H1 (cell line): ENCODE measurements around the gene ASIC2.

Source experiments
- EGR1 ChIP-seq: IDR thresholded peaks from 2 replicates; pipeline ENCODE4 v1.6.1; 2011; ENCODE audit warnings: low read depth, low read length, borderline replicate concordance
- EZH2 ChIP-seq: fragments of 200-600 bp; sonication (generic); IDR thresholded peaks from 2 replicates; pipeline ENCODE4 v1.7.1; 2012; ENCODE audit warnings: low read depth, mild to moderate bottlenecking, moderate library complexity, low read length, inconsistent platforms; ENCODE audit not compliant: severe bottlenecking
- GTF2F1 ChIP-seq: IDR thresholded peaks from 2 replicates; pipeline ENCODE4 v1.6.1; 2012; ENCODE audit warnings: low read depth, low read length, improper control_type of control experiment, borderline replicate concordance
- JUND ChIP-seq: IDR thresholded peaks from 2 replicates; pipeline ENCODE4 v1.6.1; 2011; ENCODE audit warnings: mild to moderate bottlenecking, improper control_type of control experiment, low read length
- KDM1A ChIP-seq: fragments of 200-600, 300-600 bp; sonication (generic); IDR thresholded peaks from 2 replicates; pipeline ENCODE4 v1.7.1; 2016; ENCODE audit warnings: mild to moderate bottlenecking, low read length, borderline replicate concordance
- MAFK ChIP-seq: IDR thresholded peaks from 2 replicates; pipeline ENCODE4 v1.6.1; 2012; ENCODE audit warnings: low read depth, mild to moderate bottlenecking, improper control_type of control experiment, low read length
- PHF8 ChIP-seq: fragments of 200-600 bp; sonication (generic); conservative IDR thresholded peaks from 2 replicates; pipeline ENCODE4 v1.7.1; 2012; ENCODE audit warnings: low read depth, mild to moderate bottlenecking, inconsistent platforms, low read length, moderate library complexity
- POLR2A ChIP-seq, 2 experiments: IDR thresholded peaks; 1 replicate in 1 of 2; 2 replicates in 1 of 2; pipeline ENCODE4 v1.6.1; 2011; ENCODE audit warnings: low read depth in 2 of 2, low read length in 2 of 2, mild to moderate bottlenecking in 2 of 2; ENCODE audit errors: control extremely low read depth in 1 of 2
- POLR2AphosphoS5 ChIP-seq: IDR thresholded peaks from 2 replicates; pipeline ENCODE4 v1.6.1; 2011; ENCODE audit warnings: low read depth, low read length
- RAD21 ChIP-seq, 2 experiments: IDR thresholded peaks in 1 of 2; conservative IDR thresholded peaks in 1 of 2; 2 replicates each; pipeline ENCODE4 v1.6.1; 2011; ENCODE audit warnings: low read depth in 2 of 2, low read length in 2 of 2, improper control_type of control experiment in 1 of 2, inconsistent platforms in 1 of 2, mild to moderate bottlenecking in 1 of 2, moderate library complexity in 1 of 2
- YY1 ChIP-seq: IDR thresholded peaks from 2 replicates; pipeline ENCODE4 v1.6.1; 2011; ENCODE audit warnings: low read depth, mild to moderate bottlenecking, low read length
- TF ChIP-seq, protein P1 (sequence below): IDR thresholded peaks from 2 replicates; pipeline ENCODE4 v1.6.1; 2012; ENCODE audit warnings: inconsistent platforms
- TF ChIP-seq, protein P2 (sequence below), 3 experiments: IDR thresholded peaks; 1 replicate in 2 of 3; 2 replicates in 1 of 3; pipeline versions ENCODE4 v1.5.1 to v1.6.1; 2011; ENCODE audit warnings: low read length in 3 of 3, mild to moderate bottlenecking in 3 of 3, inconsistent platforms in 2 of 3, low read depth in 1 of 3, moderate library complexity in 1 of 3; ENCODE audit not compliant: insufficient read depth in 1 of 3; ENCODE audit errors: control extremely low read depth in 1 of 3

DNA sequence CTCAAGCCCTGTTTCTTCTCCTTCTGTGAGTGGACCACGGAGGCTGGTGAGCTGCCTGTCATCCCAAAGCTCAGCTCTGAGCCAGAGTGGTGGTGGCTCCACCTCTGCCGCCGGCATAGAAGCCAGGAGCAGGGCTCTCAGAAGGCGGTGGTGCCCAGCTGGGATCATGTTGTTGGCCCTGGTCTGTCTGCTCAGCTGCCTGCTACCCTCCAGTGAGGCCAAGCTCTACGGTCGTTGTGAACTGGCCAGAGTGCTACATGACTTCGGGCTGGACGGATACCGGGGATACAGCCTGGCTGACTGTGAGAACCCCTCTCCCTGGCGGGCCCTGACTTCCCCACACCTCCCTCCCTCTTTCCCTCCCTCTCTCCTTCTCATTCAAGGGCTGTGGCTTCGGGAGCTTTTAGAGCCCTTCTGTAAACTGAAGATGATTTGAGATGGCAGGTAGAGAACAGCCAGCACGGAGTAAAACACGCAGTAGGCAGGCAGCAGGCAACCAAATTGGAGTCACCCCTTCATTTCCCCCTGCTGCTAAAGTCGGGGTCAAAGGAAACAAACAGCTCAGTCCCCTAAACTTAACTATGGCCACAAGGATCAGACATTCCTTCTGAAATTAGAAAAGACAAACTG, 297.6 kb downstream of the ASIC2 start:
- TF ChIP-seq, protein P1, sequence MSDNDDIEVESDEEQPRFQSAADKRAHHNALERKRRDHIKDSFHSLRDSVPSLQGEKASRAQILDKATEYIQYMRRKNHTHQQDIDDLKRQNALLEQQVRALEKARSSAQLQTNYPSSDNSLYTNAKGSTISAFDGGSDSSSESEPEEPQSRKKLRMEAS, result no peak
- TF ChIP-seq EZH2 (no peak), YY1 (no peak), POLR2AphosphoS5 (no peak), EGR1 (no peak), KDM1A (no peak), MAFK (no peak), POLR2A (IDR thresholded peaks at IDR 0.05; ENCODE audit: control extremely low read depth in 1 of 2, low read depth in 2 of 2, low read length in 2 of 2) (no peak), GTF2F1 (no peak), JUND (no peak), PHF8 (no peak), RAD21 (IDR thresholded peaks at IDR 0.05 in 1 of 2, conservative IDR thresholded peaks at IDR 0.05 in 1 of 2; ENCODE audit: low read depth in 2 of 2, low read length in 2 of 2) (no peak)
- TF ChIP-seq, protein P2, sequence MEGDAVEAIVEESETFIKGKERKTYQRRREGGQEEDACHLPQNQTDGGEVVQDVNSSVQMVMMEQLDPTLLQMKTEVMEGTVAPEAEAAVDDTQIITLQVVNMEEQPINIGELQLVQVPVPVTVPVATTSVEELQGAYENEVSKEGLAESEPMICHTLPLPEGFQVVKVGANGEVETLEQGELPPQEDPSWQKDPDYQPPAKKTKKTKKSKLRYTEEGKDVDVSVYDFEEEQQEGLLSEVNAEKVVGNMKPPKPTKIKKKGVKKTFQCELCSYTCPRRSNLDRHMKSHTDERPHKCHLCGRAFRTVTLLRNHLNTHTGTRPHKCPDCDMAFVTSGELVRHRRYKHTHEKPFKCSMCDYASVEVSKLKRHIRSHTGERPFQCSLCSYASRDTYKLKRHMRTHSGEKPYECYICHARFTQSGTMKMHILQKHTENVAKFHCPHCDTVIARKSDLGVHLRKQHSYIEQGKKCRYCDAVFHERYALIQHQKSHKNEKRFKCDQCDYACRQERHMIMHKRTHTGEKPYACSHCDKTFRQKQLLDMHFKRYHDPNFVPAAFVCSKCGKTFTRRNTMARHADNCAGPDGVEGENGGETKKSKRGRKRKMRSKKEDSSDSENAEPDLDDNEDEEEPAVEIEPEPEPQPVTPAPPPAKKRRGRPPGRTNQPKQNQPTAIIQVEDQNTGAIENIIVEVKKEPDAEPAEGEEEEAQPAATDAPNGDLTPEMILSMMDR (IDR thresholded peaks at IDR 0.05; ENCODE audit: control extremely low read depth in 1 of 3, insufficient read depth in 1 of 3, low read depth in 1 of 3, low read length in 3 of 3), result no peak
